OCI-LY7 (cell line): ENCODE results near the gene PSMD2. TPM values are rescaled to one million over a fixed set of nuclear protein-coding genes. Genes with fewer than 3 reads are reported as not detected.

Experiments used
- BruUV-seq: library from RNA; stranded (reverse); fragments of 400-500 nt; replicated peaks from 2 replicates; lab custom pipeline; 2021; lab: Mats Ljungman, UMichigan
- CTCF ChIA-PET: fragments of 300-600 bp; sonication (Branson Sonifier 250); formaldehyde crosslinking; loops from one replicate; lab custom pipeline; 2022; ENCODE audit warnings: antibody characterized with exemption; ENCODE audit not compliant: unreplicated experiment; lab: Charles Lee
- POLR2A ChIA-PET: fragments of 300-600 bp; sonication (Branson Sonifier 250); formaldehyde crosslinking; loops from one replicate; lab custom pipeline; 2022; ENCODE audit warnings: antibody characterized with exemption; lab: Charles Lee
- DNase-seq: peaks from one replicate; pipeline ENCODE4 v3.0.0-alpha.2; 2015; ENCODE audit warnings: low spot score
- H2AFZ ChIP-seq: fragments of 200-600 bp; sonication (generic), shearing (Covaris generic); 2 replicates; pipeline ENCODE4 v1.6.1; 2014; ENCODE audit warnings: mild to moderate bottlenecking, antibody characterized with exemption, low read length, moderate library complexity
- H3K27ac ChIP-seq: fragments of 200-600 bp; sonication (generic); 2 replicates; pipeline ENCODE4 v1.5.1; 2014; ENCODE audit warnings: mixed run types, low read depth, mild to moderate bottlenecking, moderate library complexity, low read length, inconsistent platforms; ENCODE audit not compliant: poor library complexity, severe bottlenecking
- H3K36me3 ChIP-seq: fragments of 200-600 bp; sonication (generic); 2 replicates; pipeline ENCODE4 v1.6.1; 2014; ENCODE audit warnings: mild to moderate bottlenecking, antibody characterized with exemption, low read length, moderate library complexity, mixed read lengths; ENCODE audit not compliant: insufficient read depth
- H3K4me1 ChIP-seq: fragments of 200-600 bp; sonication (generic); 2 replicates; pipeline ENCODE4 v1.5.1; 2014; ENCODE audit warnings: mild to moderate bottlenecking, low read length; ENCODE audit not compliant: insufficient read depth, poor library complexity, severe bottlenecking
- H3K4me2 ChIP-seq: fragments of 200-600 bp; sonication (generic); 2 replicates; pipeline ENCODE4 v1.6.1; 2014; ENCODE audit warnings: mild to moderate bottlenecking, low read length
- H3K4me3 ChIP-seq: fragments of 200-600 bp; sonication (generic); 2 replicates; pipeline ENCODE4 v1.5.1; 2014; ENCODE audit warnings: mild to moderate bottlenecking, low read depth, low read length; ENCODE audit not compliant: poor library complexity, severe bottlenecking
- H3K79me2 ChIP-seq: fragments of 200-600 bp; sonication (generic); 2 replicates; pipeline ENCODE4 v1.6.1; 2016; ENCODE audit warnings: low read depth, mild to moderate bottlenecking, low read length, moderate library complexity, mixed read lengths; ENCODE audit not compliant: insufficient read depth
- H3K9me2 ChIP-seq: fragments of 200-600 bp; sonication (generic); 2 replicates; pipeline ENCODE4 v1.6.1; 2016; ENCODE audit warnings: mild to moderate bottlenecking, low read length, mixed read lengths; ENCODE audit not compliant: insufficient read depth
- H3K9me3 ChIP-seq: fragments of 200-600 bp; sonication (generic); 2 replicates; pipeline ENCODE4 v1.6.1; 2014; ENCODE audit warnings: mild to moderate bottlenecking, mixed run types, low read length, mixed read lengths
- H4K20me1 ChIP-seq: fragments of 200-600 bp; sonication (generic); 2 replicates; pipeline ENCODE4 v1.6.1; 2014; ENCODE audit warnings: mild to moderate bottlenecking, antibody characterized with exemption, low read length, moderate library complexity, mixed read lengths; ENCODE audit not compliant: insufficient read depth
- CTCF ChIP-seq: fragments of 200-600 bp; sonication (generic); conservative IDR thresholded peaks from 2 replicates; pipeline ENCODE4 v1.5.1; 2014; ENCODE audit warnings: mild to moderate bottlenecking, antibody characterized with exemption, low read length, moderate library complexity, mixed read lengths
- EZH2phosphoT487 ChIP-seq: fragments of 200-600 bp; sonication (generic); IDR thresholded peaks from 2 replicates; pipeline ENCODE4 v1.6.1; 2018; ENCODE audit warnings: low read depth, borderline replicate concordance, mild to moderate bottlenecking, mixed run types, antibody characterized with exemption, low read length, moderate library complexity, mixed read lengths
- intact Hi-C: fragments of 100-400 bp; cut with micrococcal nuclease; formaldehyde crosslinking; loops from one replicate; pipeline ENCODE4 v1.10.0; 2022; ENCODE audit not compliant: unreplicated experiment
- total RNA-seq, 2 experiments: library from RNA; depleted of rRNA in 1 of 2; stranded (reverse); fragments of >200 nt in 1 of 2; shearing (Covaris generic) in 1 of 2; gene quantifications; 2 replicates each; pipeline ENCODE4 v1.2.3, GENCODE V29; 2014 to 2022

PSMD2 gene
- total RNA-seq, 2 experiments from 2014 or later = 158 to 219 TPM

GRCh38 chr3:184305577-184305976 lies 6.5 kb downstream of the PSMD2 start:
- Histone ChIP-seq H3K79me2 (peaks cover 4% of the 10 kb centered on the region; the same call in 1 of the 2 replicates), H3K36me3 (peaks cover 93% of the 10 kb centered on the region), H3K27ac (no peak overlapping the region), H3K4me3 (no peak overlapping the region), H4K20me1 (no peaks in the 10 kb centered on the region), H2AFZ (no peak overlapping the region), H3K4me2 (no peak overlapping the region), H3K4me1 (peaks cover 2% of the 10 kb centered on the region), H3K9me2 (no peaks in the 10 kb centered on the region), H3K9me3 (no peaks in the 10 kb centered on the region)
- TF ChIP-seq EZH2phosphoT487 (no peak), CTCF (peak; percentile 72)
- DNase-seq = peak; percentile 29
- intact Hi-C loops = no loop called here
- no TSS peak for BruUV-seq
- ChIA-PET POLR2A (interaction anchor here (0.6 kb wide), 1 partner anchor 131 kb away, joined by 4 read pairs; no protein-coding TSS in a partner anchor), CTCF (no interaction called here)

- no peaks in the 10 kb centered on the region; the same call in 1 of the 2 replicates for H3K79me2 ChIP-seq
- H3K4me1 ChIP-seq = no peaks in the 10 kb centered on the region
- no peak overlapping the region for H3K4me2 ChIP-seq
- BruUV-seq = no TSS peak
- CTCF ChIA-PET = no interaction called here
- no peak for DNase-seq
- H4K20me1 ChIP-seq = no peaks in the 10 kb centered on the region
- no peak overlapping the region for H2AFZ ChIP-seq
- intact Hi-C loops = no loop called here
- TF ChIP-seq EZH2phosphoT487 (no peak), CTCF (no peak)
- H3K27ac ChIP-seq = no peak overlapping the region
- no peak overlapping the region for H3K4me3 ChIP-seq
- no peaks in the 10 kb centered on the region for H3K9me3 ChIP-seq
- peaks cover 84% of the 10 kb centered on the region for H3K36me3 ChIP-seq
- POLR2A ChIA-PET = no interaction called here
- no peaks in the 10 kb centered on the region for H3K9me2 ChIP-seq
These were observed 7.4 kb downstream of the PSMD2 start for GRCh38 chr3:184306341-184306972.

GRCh38 chr3:184307915-184308314 lies 8.9 kb downstream of the PSMD2 start:
- intact Hi-C loops = no loop called here
- Histone ChIP-seq H3K9me2 (no peaks in the 10 kb centered on the region), H3K4me3 (no peak overlapping the region), H3K4me1 (no peaks in the 10 kb centered on the region), H3K36me3 (peaks cover 70% of the 10 kb centered on the region), H3K4me2 (no peak overlapping the region), H4K20me1 (no peaks in the 10 kb centered on the region), H3K9me3 (no peaks in the 10 kb centered on the region), H3K79me2 (no peaks in the 10 kb centered on the region), H3K27ac (no peak overlapping the region), H2AFZ (no peak overlapping the region)
- TF ChIP-seq EZH2phosphoT487 (no peak), CTCF (no peak)
- no peak for DNase-seq
- BruUV-seq = no TSS peak
- ChIA-PET POLR2A (no interaction called here), CTCF (no interaction called here)
